Measurements from ENCODE around the gene DUSP11.

Gene DUSP11

DNA sequence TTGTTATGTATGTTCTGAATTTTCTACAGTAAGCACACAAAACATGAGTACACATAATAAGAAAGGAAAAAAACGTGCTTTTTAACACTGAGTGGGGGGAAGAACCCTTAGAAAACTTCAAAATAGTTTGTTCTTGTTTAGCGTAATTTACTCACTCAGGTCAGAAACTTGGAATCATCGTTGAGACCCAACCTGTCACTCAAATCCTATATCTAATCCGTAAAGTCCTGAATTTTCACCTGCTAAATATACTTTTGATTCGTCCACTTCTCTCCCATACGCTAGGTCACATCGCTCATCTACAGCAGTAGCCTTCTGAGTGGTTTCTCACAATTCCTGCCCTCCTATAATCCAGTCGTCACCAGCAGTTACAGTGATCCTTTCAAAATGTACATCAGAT, 43.5 kb downstream of the DUSP11 start:
- no CpG with 5 or more reads among the region's 8 CpGs for WGBS (ENCODE audit: extremely low coverage, insufficient coverage, insufficient read length)
- Histone ChIP-seq H3K4ac (ENCODE audit: low read depth, low read length) (no peak overlapping the region), H2BK120ac (ENCODE audit: insufficient read depth, low read length, poor library complexity) (no peak overlapping the region), H3K14ac (ENCODE audit: low read length) (no peak overlapping the region), H3K4me3 (ENCODE audit: low read depth, low read length) (peak overlapping the region; percentile 79), H3K9me3 (ENCODE audit: insufficient read depth, low read depth, low read length) (no peaks in the 10 kb centered on the region), H3K18ac (ENCODE audit: low read length) (no peak overlapping the region), H3K9ac (ENCODE audit: low read length) (no peak overlapping the region), H3K36me3 (ENCODE audit: control insufficient read depth in 1 of 2, insufficient read depth in 2 of 2, low read length in 2 of 2) (peaks cover 4 to 7% of the 10 kb centered on the region in 2 experiments), H3K23ac (ENCODE audit: low read length) (no peak overlapping the region), H3K79me1 (ENCODE audit: low read length) (peaks cover 3% of the 10 kb centered on the region), H2AK5ac (ENCODE audit: low read length) (no peak overlapping the region), H2BK12ac (ENCODE audit: low read length) (no peak overlapping the region), H3K4me1 (ENCODE audit: control insufficient read depth in 1 of 2, insufficient read depth in 2 of 2, low read length in 2 of 2) (peaks cover 0 to 3% of the 10 kb centered on the region in 2 experiments), H3K4me2 (ENCODE audit: low read length) (peak overlapping the region; percentile 66), H2AFZ (ENCODE audit: insufficient read depth, low read length, poor library complexity) (peak overlapping the region; percentile 9), H4K91ac (ENCODE audit: low read depth, low read length) (no peak overlapping the region), H3K27ac (ENCODE audit: low read depth, low read length) (no peak overlapping the region), H4K8ac (ENCODE audit: low read depth, low read length) (peak overlapping the region; percentile 96), H2BK5ac (ENCODE audit: low read depth, low read length, poor library complexity) (no peak overlapping the region), H4K12ac (ENCODE audit: low read depth, low read length) (no peak overlapping the region), H3K79me2 (ENCODE audit: control insufficient read depth, insufficient read depth, low read length, poor library complexity) (no peaks in the 10 kb centered on the region), H3K27me3 (ENCODE audit: insufficient read depth, low read length) (no peaks in the 10 kb centered on the region)
- no peak for DNase-seq

DNA sequence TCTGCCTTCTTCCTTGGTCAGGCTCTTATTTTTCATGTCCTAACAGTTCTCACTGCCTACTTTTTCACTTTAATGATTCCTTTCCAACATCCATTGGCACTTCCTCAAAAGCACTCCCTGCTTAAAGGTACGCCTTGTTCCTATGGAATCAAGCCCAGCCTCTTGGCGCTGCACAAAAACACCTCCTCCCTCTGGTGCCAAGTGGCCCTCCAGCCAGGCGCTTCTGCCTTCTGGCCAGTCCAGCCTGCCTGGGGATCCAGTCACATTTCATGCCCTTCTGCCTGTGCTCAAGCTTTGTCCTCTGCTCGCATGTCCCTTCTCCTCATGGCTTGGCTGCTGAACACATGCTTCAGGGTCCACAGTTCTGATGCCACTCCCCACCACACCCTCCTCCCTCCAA, 49.1 kb downstream of the DUSP11 start:
- no peak overlapping the region for H2AFZ ChIP-seq (ENCODE audit: insufficient read depth, low read length, poor library complexity)
- DNase-seq, result no peak
- H3K4ac ChIP-seq (ENCODE audit: low read depth, low read length), result no peak overlapping the region
- H4K8ac ChIP-seq (ENCODE audit: low read depth, low read length), result no peak overlapping the region
- H3K27me3 ChIP-seq (ENCODE audit: insufficient read depth, low read length), result no peaks in the 10 kb centered on the region
- H3K27ac ChIP-seq (ENCODE audit: low read depth, low read length), result no peak overlapping the region
- H4K91ac ChIP-seq (ENCODE audit: low read depth, low read length), result no peak overlapping the region
- no peak overlapping the region for H3K14ac ChIP-seq (ENCODE audit: low read length)
- no CpG with 5 or more reads among the region's 4 CpGs for WGBS (ENCODE audit: extremely low coverage, insufficient coverage, insufficient read length)
- no peak overlapping the region for H3K4me3 ChIP-seq (ENCODE audit: low read depth, low read length)
- H2BK5ac ChIP-seq (ENCODE audit: low read depth, low read length, poor library complexity), result no peak overlapping the region
- no peak overlapping the region for H3K23ac ChIP-seq (ENCODE audit: low read length)
- H2BK120ac ChIP-seq (ENCODE audit: insufficient read depth, low read length, poor library complexity), result no peak overlapping the region
- no peak overlapping the region for H3K18ac ChIP-seq (ENCODE audit: low read length)
- H4K12ac ChIP-seq (ENCODE audit: low read depth, low read length), result no peak overlapping the region
- H3K79me2 ChIP-seq (ENCODE audit: control insufficient read depth, insufficient read depth, low read length, poor library complexity), result no peaks in the 10 kb centered on the region
- no peaks in the 10 kb centered on the region for H3K79me1 ChIP-seq (ENCODE audit: low read length)
- no peaks in the 10 kb centered on the region for H3K9me3 ChIP-seq (ENCODE audit: insufficient read depth, low read depth, low read length)
- no peak overlapping the region for H2BK12ac ChIP-seq (ENCODE audit: low read length)
- H3K4me1 ChIP-seq (ENCODE audit: control insufficient read depth in 1 of 2, insufficient read depth in 2 of 2, low read length in 2 of 2), result no peaks in the 10 kb centered on the region
- no peak overlapping the region for H2AK5ac ChIP-seq (ENCODE audit: low read length)
- H3K9ac ChIP-seq (ENCODE audit: low read length), result no peak overlapping the region
- no peak overlapping the region for H3K4me2 ChIP-seq (ENCODE audit: low read length)
- peaks cover 11 to 21% of the 10 kb centered on the region in 2 experiments for H3K36me3 ChIP-seq (ENCODE audit: control insufficient read depth in 1 of 2, insufficient read depth in 2 of 2, low read length in 2 of 2)

DNA sequence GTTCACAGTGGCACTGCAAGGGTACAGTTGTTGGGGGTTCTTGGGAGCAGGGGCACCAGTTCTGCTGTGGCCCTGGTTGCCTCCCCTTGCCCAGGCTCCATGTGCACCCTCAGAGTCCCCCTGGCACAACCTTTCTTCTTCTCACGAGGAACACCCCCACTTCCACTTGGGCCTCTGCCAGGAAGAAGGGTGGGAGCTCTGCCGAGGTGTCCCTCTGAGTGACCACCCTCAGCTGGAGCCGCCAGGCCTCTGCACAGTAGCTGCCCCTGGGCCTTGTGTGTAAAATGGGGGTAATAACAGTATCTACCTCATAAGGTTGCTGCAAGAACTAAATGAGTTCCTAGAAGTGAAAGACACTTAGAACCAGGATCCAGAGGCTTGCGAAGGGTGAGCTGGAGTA, 51.2 kb downstream of the DUSP11 start:
- H3K27me3 ChIP-seq (ENCODE audit: insufficient read depth, low read length), result no peaks in the 10 kb centered on the region
- no peak overlapping the region for H3K23ac ChIP-seq (ENCODE audit: low read length)
- H3K4me2 ChIP-seq (ENCODE audit: low read length), result no peak overlapping the region

DNA sequence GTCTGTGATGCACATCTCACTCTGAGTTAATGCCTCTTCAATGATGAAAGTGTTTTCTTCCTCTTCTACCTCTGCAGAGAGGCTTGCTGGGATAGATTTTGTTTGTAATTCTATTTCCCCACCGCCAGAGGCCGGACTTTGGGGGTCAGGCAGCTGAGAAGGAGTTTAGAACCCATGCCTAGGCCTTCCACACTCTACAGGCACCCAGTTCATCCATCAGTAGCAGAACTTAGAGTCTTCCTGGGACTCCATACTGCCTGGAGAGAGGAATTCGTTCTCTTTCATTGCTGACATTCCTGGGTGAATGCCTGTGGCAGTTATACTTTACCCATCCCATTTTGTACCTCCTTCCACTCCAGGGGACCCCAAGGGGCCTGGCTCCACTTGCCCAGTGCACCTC, 51.9 kb downstream of the DUSP11 start:
- H3K36me3 ChIP-seq (ENCODE audit: control insufficient read depth in 1 of 2, insufficient read depth in 2 of 2, low read length in 2 of 2), result peaks cover 9 to 17% of the 10 kb centered on the region in 2 experiments
- no peaks in the 10 kb centered on the region for H3K4me1 ChIP-seq (ENCODE audit: control insufficient read depth in 1 of 2, insufficient read depth in 2 of 2, low read length in 2 of 2)
- H3K9me3 ChIP-seq (ENCODE audit: insufficient read depth, low read depth, low read length), result no peaks in the 10 kb centered on the region
- H3K4me2 ChIP-seq (ENCODE audit: low read length), result no peak overlapping the region
- no CpG with 5 or more reads among the region's 3 CpGs for WGBS (ENCODE audit: extremely low coverage, insufficient coverage, insufficient read length)
- H3K14ac ChIP-seq (ENCODE audit: low read length), result no peak overlapping the region
- H3K4me3 ChIP-seq (ENCODE audit: low read depth, low read length), result no peak overlapping the region
- no peak overlapping the region for H2BK120ac ChIP-seq (ENCODE audit: insufficient read depth, low read length, poor library complexity)
- no peak overlapping the region for H4K91ac ChIP-seq (ENCODE audit: low read depth, low read length)
- no peaks in the 10 kb centered on the region for H3K27me3 ChIP-seq (ENCODE audit: insufficient read depth, low read length)
- no peak overlapping the region for H2AK5ac ChIP-seq (ENCODE audit: low read length)
- no peak overlapping the region for H2BK12ac ChIP-seq (ENCODE audit: low read length)
- no peak overlapping the region for H4K8ac ChIP-seq (ENCODE audit: low read depth, low read length)
- no peak overlapping the region for H2BK5ac ChIP-seq (ENCODE audit: low read depth, low read length, poor library complexity)
- H3K18ac ChIP-seq (ENCODE audit: low read length), result no peak overlapping the region
- no peak overlapping the region for H3K23ac ChIP-seq (ENCODE audit: low read length)
- H3K79me1 ChIP-seq (ENCODE audit: low read length), result no peaks in the 10 kb centered on the region
- DNase-seq, result no peak
- no peak overlapping the region for H4K12ac ChIP-seq (ENCODE audit: low read depth, low read length)
- no peak overlapping the region for H3K4ac ChIP-seq (ENCODE audit: low read depth, low read length)
- no peak overlapping the region for H3K27ac ChIP-seq (ENCODE audit: low read depth, low read length)
- no peaks in the 10 kb centered on the region for H3K79me2 ChIP-seq (ENCODE audit: control insufficient read depth, insufficient read depth, low read length, poor library complexity)
- no peak overlapping the region for H2AFZ ChIP-seq (ENCODE audit: insufficient read depth, low read length, poor library complexity)
- no peak overlapping the region for H3K9ac ChIP-seq (ENCODE audit: low read length)

More for the DNA sequence above, 51.2 kb downstream of the DUSP11 start:
- Histone ChIP-seq H2BK5ac (ENCODE audit: low read depth, low read length, poor library complexity) (no peak overlapping the region), H3K79me2 (ENCODE audit: control insufficient read depth, insufficient read depth, low read length, poor library complexity) (no peaks in the 10 kb centered on the region), H3K14ac (ENCODE audit: low read length) (no peak overlapping the region), H3K79me1 (ENCODE audit: low read length) (no peaks in the 10 kb centered on the region), H3K9ac (ENCODE audit: low read length) (no peak overlapping the region), H3K18ac (ENCODE audit: low read length) (no peak overlapping the region), H3K4me1 (ENCODE audit: control insufficient read depth in 1 of 2, insufficient read depth in 2 of 2, low read length in 2 of 2) (no peaks in the 10 kb centered on the region), H4K8ac (ENCODE audit: low read depth, low read length) (no peak overlapping the region), H3K36me3 (ENCODE audit: control insufficient read depth in 1 of 2, insufficient read depth in 2 of 2, low read length in 2 of 2) (peaks cover 9 to 21% of the 10 kb centered on the region in 2 experiments), H2AK5ac (ENCODE audit: low read length) (no peak overlapping the region), H2AFZ (ENCODE audit: insufficient read depth, low read length, poor library complexity) (no peak overlapping the region), H3K4me3 (ENCODE audit: low read depth, low read length) (no peak overlapping the region), H4K91ac (ENCODE audit: low read depth, low read length) (no peak overlapping the region), H2BK12ac (ENCODE audit: low read length) (no peak overlapping the region), H3K27ac (ENCODE audit: low read depth, low read length) (no peak overlapping the region), H4K12ac (ENCODE audit: low read depth, low read length) (no peak overlapping the region), H3K4ac (ENCODE audit: low read depth, low read length) (no peak overlapping the region), H3K9me3 (ENCODE audit: insufficient read depth, low read depth, low read length) (no peaks in the 10 kb centered on the region), H2BK120ac (ENCODE audit: insufficient read depth, low read length, poor library complexity) (no peak overlapping the region)
- WGBS (ENCODE audit: extremely low coverage, insufficient coverage, insufficient read length), result no CpG with 5 or more reads among the region's 4 CpGs
- DNase-seq, result no peak

Measured in trophoblast cell (in vitro differentiated cells and primary cell).